ENCODE measurements around the gene GIT2.
"Not testable (repeated sequence)": the region's sequence is repeated elsewhere in the genome, so short reads cannot be mapped to it uniquely, and the experiment has no call there.

DNA sequence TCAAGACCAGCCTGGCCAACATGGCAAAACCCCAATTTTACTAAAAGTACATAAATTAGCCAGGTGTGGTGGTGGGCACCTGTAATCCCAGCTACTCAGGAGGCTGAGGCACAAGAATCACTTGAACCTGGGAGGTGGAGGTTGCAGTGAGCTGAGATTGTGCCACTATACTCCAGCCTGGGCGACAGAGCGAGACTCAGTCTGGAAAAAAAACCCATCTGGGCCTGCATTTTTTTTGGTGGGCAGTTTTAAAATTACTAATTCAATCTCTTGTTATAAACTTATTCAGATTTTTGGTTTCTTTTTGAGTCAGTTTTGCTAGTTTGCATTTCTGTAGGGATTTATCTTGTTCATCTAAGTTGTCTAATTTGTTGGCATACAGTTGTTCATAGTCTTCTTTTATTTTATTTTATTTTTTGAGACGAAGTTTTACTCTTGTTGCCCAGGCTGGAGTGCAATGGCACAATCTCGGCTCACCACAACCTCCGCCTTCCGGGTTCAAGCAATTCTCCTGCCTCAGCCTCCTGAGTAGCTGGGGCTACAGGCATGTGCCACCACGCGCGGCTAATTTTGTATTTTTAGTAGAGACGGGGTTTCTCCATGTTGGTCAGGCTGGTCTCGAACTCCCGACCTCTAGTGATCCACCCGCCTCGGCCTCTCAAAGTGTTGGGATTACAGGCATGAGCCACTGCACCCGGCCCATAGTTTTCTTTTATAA is 12.7 kb upstream of the GIT2 start:
- TF ChIP-seq, protein P1, sequence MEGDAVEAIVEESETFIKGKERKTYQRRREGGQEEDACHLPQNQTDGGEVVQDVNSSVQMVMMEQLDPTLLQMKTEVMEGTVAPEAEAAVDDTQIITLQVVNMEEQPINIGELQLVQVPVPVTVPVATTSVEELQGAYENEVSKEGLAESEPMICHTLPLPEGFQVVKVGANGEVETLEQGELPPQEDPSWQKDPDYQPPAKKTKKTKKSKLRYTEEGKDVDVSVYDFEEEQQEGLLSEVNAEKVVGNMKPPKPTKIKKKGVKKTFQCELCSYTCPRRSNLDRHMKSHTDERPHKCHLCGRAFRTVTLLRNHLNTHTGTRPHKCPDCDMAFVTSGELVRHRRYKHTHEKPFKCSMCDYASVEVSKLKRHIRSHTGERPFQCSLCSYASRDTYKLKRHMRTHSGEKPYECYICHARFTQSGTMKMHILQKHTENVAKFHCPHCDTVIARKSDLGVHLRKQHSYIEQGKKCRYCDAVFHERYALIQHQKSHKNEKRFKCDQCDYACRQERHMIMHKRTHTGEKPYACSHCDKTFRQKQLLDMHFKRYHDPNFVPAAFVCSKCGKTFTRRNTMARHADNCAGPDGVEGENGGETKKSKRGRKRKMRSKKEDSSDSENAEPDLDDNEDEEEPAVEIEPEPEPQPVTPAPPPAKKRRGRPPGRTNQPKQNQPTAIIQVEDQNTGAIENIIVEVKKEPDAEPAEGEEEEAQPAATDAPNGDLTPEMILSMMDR (IDR thresholded peaks at IDR 0.05; ENCODE audit: low read depth, low read length, poor library complexity, severe bottlenecking), result not testable (repeated sequence)
- TF ChIP-seq EZH2phosphoT487 (IDR thresholded peaks at IDR 0.05; ENCODE audit: borderline replicate concordance, low read length), result not testable (repeated sequence)
